Karpas-422 (cell line): ENCODE data around the gene ACVRL1. TPM values are rescaled to one million over a fixed set of nuclear protein-coding genes. Genes with fewer than 3 reads are reported as not detected.

ENCODE experiments used
- DNase-seq: peaks from one replicate; pipeline ENCODE4 v3.0.0-alpha.2; 2015
- H2AFZ ChIP-seq: fragments of 200-600 bp; sonication (generic); 2 replicates; pipeline ENCODE4 v1.6.1; 2014; ENCODE audit warnings: antibody characterized with exemption, low read length, mixed read lengths
- H3K27ac ChIP-seq: fragments of 200-600 bp; sonication (generic); 2 replicates; pipeline ENCODE4 v1.5.1; 2014; ENCODE audit warnings: mild to moderate bottlenecking, low read length, moderate library complexity
- H3K27me3 ChIP-seq: fragments of 200-600 bp; sonication (generic); 2 replicates; pipeline ENCODE4 v1.6.1; 2014; ENCODE audit warnings: low read length, mixed read lengths
- H3K36me3 ChIP-seq: fragments of 200-600 bp; sonication (generic); 2 replicates; pipeline ENCODE4 v1.6.1; 2014; ENCODE audit warnings: low read length, mixed read lengths; ENCODE audit not compliant: insufficient read depth
- H3K4me1 ChIP-seq: fragments of 200-600 bp; sonication (generic); 2 replicates; pipeline ENCODE4 v1.6.1; 2014; ENCODE audit warnings: mild to moderate bottlenecking, low read length, mixed read lengths
- H3K4me2 ChIP-seq: fragments of 200-600 bp; sonication (generic); 2 replicates; pipeline ENCODE4 v1.6.1; 2014; ENCODE audit warnings: low read length, low read depth, mild to moderate bottlenecking; ENCODE audit not compliant: poor library complexity, severe bottlenecking
- H3K4me3 ChIP-seq: fragments of 200-600 bp; sonication (generic); 2 replicates; pipeline ENCODE4 v1.5.1; 2014; ENCODE audit warnings: mild to moderate bottlenecking, antibody characterized with exemption, low read length, mixed read lengths
- H3K79me2 ChIP-seq: fragments of 200-600 bp; sonication (generic); 2 replicates; pipeline ENCODE4 v1.6.1; 2014; ENCODE audit warnings: mild to moderate bottlenecking, low read length, mixed read lengths
- H3K9ac ChIP-seq: fragments of 200-600 bp; sonication (generic); 2 replicates; pipeline ENCODE4 v1.6.0; 2014; ENCODE audit warnings: low read length
- H3K9me2 ChIP-seq: fragments of 200-600 bp; sonication (generic), shearing (Covaris generic); replicated peaks from 2 replicates; pipeline ENCODE4 v1.6.0; 2014; ENCODE audit warnings: mild to moderate bottlenecking, low read length, moderate library complexity; ENCODE audit not compliant: insufficient read depth
- H3K9me3 ChIP-seq: fragments of 300-700, 200-600 bp; sonication (generic); 2 replicates; pipeline ENCODE4 v1.6.1; 2014; ENCODE audit warnings: low read length, mixed read lengths
- H4K20me1 ChIP-seq: fragments of 200-600 bp; sonication (generic); 2 replicates; pipeline ENCODE4 v1.6.1; 2014; ENCODE audit warnings: mild to moderate bottlenecking, antibody characterized with exemption, low read length, low read depth; ENCODE audit not compliant: insufficient read depth
- total RNA-seq: library from RNA; depleted of rRNA; stranded (reverse); fragments of >200 nt; shearing (Covaris generic); gene quantifications from 2 replicates; pipeline ENCODE4 v1.2.3, GENCODE V29; 2014; ENCODE audit warnings: low replicate concordance; rRNA removed

Gene ACVRL1
- total RNA-seq = not detected in 2 replicates

DNA sequence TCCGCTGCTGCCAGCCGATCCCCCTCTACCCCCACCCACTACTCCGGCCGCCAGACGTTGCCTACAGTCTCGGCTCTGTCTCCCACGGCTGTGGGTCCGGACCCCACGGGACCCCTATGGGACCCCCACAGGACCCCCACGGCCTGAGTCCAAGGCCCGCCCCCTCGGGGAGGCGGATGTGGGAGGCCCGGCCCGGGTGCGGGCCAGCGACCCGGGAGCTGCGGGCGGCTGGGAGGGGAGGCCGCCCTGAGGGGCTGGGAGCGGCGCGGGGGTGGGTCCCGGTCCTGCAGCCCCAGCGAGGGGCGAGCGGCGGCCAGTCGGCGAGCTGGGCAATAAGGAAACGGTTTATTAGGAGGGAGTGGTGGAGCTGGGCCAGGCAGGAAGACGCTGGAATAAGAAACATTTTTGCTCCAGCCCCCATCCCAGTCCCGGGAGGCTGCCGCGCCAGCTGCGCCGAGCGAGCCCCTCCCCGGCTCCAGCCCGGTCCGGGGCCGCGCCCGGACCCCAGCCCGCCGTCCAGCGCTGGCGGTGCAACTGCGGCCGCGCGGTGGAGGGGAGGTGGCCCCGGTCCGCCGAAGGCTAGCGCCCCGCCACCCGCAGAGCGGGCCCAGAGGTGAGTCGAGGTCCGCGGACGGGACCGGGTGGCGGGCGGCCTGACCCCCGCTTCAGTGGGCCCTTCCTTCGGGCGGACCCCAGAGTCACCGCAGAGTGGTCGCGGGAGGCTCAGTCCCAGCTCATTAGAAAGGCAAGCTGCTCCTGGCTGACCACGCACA, at the start of gene ACVRL1:
Gene ACVRL1 (plus strand): TSS at position 422 of the 773 bp plus-strand sequence. CDS start 4,971 bp downstream, outside the sequence.
- Histone ChIP-seq H2AFZ (no peak within 1 kb of the TSS), H3K9me3 (no peaks in the 10 kb centered on the region), H3K4me2 (no peak within 1 kb of the TSS), H4K20me1 (no peaks in the 10 kb centered on the region), H3K27ac (no peak within 1 kb of the TSS), H3K9ac (no peak within 1 kb of the TSS), H3K27me3 (no peaks in the 10 kb centered on the region), H3K36me3 (no peaks in the 10 kb centered on the region), H3K79me2 (no peaks in the 10 kb centered on the region), H3K4me1 (no peaks in the 10 kb centered on the region), H3K9me2 (no peaks in the 10 kb centered on the region), H3K4me3 (no peak within 1 kb of the TSS)
- DNase-seq = no peak

- no peak for DNase-seq
- H3K4me1 ChIP-seq = no peaks in the 10 kb centered on the region
- H3K4me2 ChIP-seq = no peak overlapping the region
- no peak overlapping the region for H2AFZ ChIP-seq
- no peaks in the 10 kb centered on the region for H4K20me1 ChIP-seq
- no peaks in the 10 kb centered on the region for H3K9me2 ChIP-seq
- H3K36me3 ChIP-seq = no peaks in the 10 kb centered on the region
- no peaks in the 10 kb centered on the region for H3K27me3 ChIP-seq
- H3K79me2 ChIP-seq = no peaks in the 10 kb centered on the region
- no peak overlapping the region for H3K9ac ChIP-seq
- H3K9me3 ChIP-seq = no peaks in the 10 kb centered on the region
- H3K27ac ChIP-seq = no peak overlapping the region
- H3K4me3 ChIP-seq = no peak overlapping the region
Observed at GRCh38 chr12:51860986-51861385, 46.3 kb upstream of the ACVRL1 start.

DNA sequence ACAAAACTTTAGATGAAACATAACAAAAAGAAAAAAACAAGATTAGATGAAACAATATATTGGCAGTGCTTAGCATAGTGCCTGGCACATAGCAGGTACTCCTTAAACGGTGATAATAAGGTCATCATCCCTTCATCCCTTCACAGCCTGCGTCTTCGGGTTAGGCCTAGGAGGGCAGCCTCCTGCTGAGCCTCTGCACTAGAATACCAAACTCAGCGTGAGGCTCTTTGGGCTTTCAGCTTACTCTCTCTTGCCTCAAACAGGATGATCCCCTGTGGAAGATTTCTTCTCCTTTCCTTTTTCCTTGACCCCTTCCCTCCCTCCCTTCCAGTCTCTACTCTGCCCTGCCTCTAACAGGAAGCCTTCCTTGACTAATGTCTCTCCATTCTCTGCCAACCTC, 44.4 kb upstream of the ACVRL1 start:
- Histone ChIP-seq H3K27me3 (no peaks in the 10 kb centered on the region), H3K9ac (no peak overlapping the region), H4K20me1 (no peaks in the 10 kb centered on the region), H3K79me2 (no peaks in the 10 kb centered on the region), H3K4me3 (no peak overlapping the region), H3K9me2 (no peaks in the 10 kb centered on the region), H3K36me3 (no peaks in the 10 kb centered on the region), H2AFZ (no peak overlapping the region), H3K4me2 (no peak overlapping the region), H3K9me3 (no peaks in the 10 kb centered on the region), H3K27ac (no peak overlapping the region), H3K4me1 (no peaks in the 10 kb centered on the region)
- no peak for DNase-seq

- Histone ChIP-seq H3K4me2 (no peak overlapping the region), H3K79me2 (no peaks in the 10 kb centered on the region), H3K9me3 (no peaks in the 10 kb centered on the region), H3K9me2 (no peaks in the 10 kb centered on the region), H3K4me3 (no peak overlapping the region), H3K4me1 (no peaks in the 10 kb centered on the region), H2AFZ (no peak overlapping the region), H3K27me3 (no peaks in the 10 kb centered on the region), H3K9ac (no peak overlapping the region), H3K36me3 (no peaks in the 10 kb centered on the region), H3K27ac (no peak overlapping the region), H4K20me1 (no peaks in the 10 kb centered on the region)
- no peak for DNase-seq
Observed at GRCh38 chr12:51863363-51863932, 43.9 kb upstream of the ACVRL1 start.

GRCh38 chr12:51863933-51864832, 43.1 kb upstream of the ACVRL1 start:
- DNase-seq = no peak
- Histone ChIP-seq H3K9me2 (no peaks in the 10 kb centered on the region), H3K4me3 (no peak overlapping the region), H3K27me3 (no peaks in the 10 kb centered on the region), H2AFZ (no peak overlapping the region), H3K9me3 (no peaks in the 10 kb centered on the region), H3K4me1 (no peaks in the 10 kb centered on the region), H3K4me2 (no peak overlapping the region), H3K36me3 (no peaks in the 10 kb centered on the region), H3K79me2 (no peaks in the 10 kb centered on the region), H3K9ac (no peak overlapping the region), H4K20me1 (no peaks in the 10 kb centered on the region), H3K27ac (no peak overlapping the region)

DNA sequence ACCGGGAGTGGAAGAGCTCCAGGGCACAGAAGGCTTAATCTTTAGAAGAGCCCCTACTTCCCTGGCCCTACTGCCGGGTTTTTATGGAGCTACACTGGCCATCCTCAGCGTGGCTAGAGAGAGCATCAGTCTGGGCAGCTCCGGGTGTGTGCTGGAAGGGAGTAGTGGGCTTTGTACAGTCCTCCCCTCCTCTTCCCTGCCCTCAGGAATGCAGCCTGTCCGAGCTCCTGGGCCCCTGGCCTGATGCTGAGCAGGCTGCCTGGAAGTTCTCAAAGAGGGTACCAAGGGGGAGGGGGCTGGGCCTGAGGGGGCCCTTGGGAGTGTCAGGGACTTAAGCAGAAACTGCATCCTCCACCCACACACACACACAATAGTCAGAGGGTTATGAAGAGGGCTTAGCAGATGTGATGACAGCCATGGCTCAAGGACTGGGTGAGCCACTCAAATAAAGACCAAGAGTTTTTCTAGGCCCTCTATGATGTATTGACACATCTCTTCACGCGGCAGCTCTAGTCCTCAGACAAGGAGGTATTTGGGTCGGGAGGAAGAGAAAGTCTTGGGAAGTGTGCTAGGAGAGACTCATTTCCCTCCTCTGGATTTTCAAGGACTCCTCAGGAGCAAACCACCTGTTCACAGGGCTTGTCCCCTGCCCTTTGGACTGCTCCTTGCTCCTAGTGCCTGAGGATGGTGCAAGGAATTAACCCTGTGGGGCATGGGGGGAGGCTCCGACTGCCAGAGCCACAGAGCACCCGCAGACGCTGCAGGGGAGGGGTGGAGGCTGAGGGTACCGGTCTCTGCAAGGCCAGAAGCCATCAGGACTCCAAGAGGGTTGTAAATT, 42.3 kb upstream of the ACVRL1 start:
- H3K4me2 ChIP-seq = no peak overlapping the region

DNA sequence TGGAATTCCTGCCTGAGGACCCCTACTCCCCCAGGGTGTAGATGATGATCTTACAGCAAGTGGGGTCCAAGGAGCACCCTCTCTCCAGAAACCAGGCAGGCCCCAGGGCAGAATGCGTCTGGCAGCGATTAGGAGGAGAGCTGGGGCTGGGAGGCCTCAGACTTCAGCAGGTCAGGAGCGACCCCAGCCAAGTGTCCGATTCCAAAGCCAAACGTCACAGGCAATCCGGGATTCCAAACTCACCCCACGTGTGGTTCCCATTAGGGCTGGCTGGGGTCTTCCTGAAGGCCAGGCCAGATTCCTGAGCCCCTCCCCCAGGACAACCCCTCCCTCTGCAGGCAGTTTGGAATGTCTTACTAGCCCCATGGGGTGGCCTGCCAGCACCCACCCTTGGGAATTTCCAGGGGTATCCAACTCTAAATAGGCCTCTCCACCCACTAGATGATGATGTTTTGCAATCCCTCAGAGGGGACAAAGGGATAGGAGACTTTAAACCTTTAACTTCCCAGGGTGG, 41.5 kb upstream of the ACVRL1 start:
- H3K4me2 ChIP-seq = no peak overlapping the region
- H3K79me2 ChIP-seq = no peaks in the 10 kb centered on the region

More for the DNA sequence above, 42.3 kb upstream of the ACVRL1 start:
- no peak overlapping the region for H3K9ac ChIP-seq
- H3K27ac ChIP-seq = no peak overlapping the region
- H3K9me2 ChIP-seq = no peaks in the 10 kb centered on the region
- H3K79me2 ChIP-seq = no peaks in the 10 kb centered on the region
- H3K27me3 ChIP-seq = no peaks in the 10 kb centered on the region
- H3K9me3 ChIP-seq = no peaks in the 10 kb centered on the region
- no peaks in the 10 kb centered on the region for H3K36me3 ChIP-seq
- H3K4me1 ChIP-seq = no peaks in the 10 kb centered on the region
- no peak overlapping the region for H2AFZ ChIP-seq
- no peaks in the 10 kb centered on the region for H4K20me1 ChIP-seq
- no peak for DNase-seq
- no peak overlapping the region for H3K4me3 ChIP-seq

More for the DNA sequence above, 41.5 kb upstream of the ACVRL1 start:
- Histone ChIP-seq H3K9me2 (no peaks in the 10 kb centered on the region), H3K36me3 (no peaks in the 10 kb centered on the region), H2AFZ (no peak overlapping the region), H3K4me3 (no peak overlapping the region), H3K9ac (no peak overlapping the region), H3K27me3 (no peaks in the 10 kb centered on the region), H3K9me3 (no peaks in the 10 kb centered on the region), H4K20me1 (no peaks in the 10 kb centered on the region), H3K27ac (no peak overlapping the region), H3K4me1 (no peaks in the 10 kb centered on the region)
- no peak for DNase-seq
